ENCODE results near the gene CDK5RAP2.

Gene CDK5RAP2

GRCh38 chr9:120393386-120394057 lies 186.4 kb downstream of the CDK5RAP2 start:
- H3K27ac ChIP-seq (ENCODE audit: low read depth, low read length, severe bottlenecking): no peak overlapping the region
- peaks cover 71% of the 10 kb centered on the region for H3K36me3 ChIP-seq (ENCODE audit: control insufficient read depth, insufficient read depth, low read length)
- H3K9me3 ChIP-seq (ENCODE audit: control insufficient read depth, low read length): no peaks in the 10 kb centered on the region
- H3K4me1 ChIP-seq (ENCODE audit: control insufficient read depth, insufficient read depth, low read length, poor library complexity, severe bottlenecking): peaks cover 23% of the 10 kb centered on the region
- no peak overlapping the region for H3K4me3 ChIP-seq (ENCODE audit: extremely low read depth, insufficient read depth, low read length, poor library complexity, severe bottlenecking)
- WGBS, 2 experiments (ENCODE audit: insufficient coverage in 2 of 2): 82 to 86% methylated on average over 7 of the region's 7 CpGs

DNA sequence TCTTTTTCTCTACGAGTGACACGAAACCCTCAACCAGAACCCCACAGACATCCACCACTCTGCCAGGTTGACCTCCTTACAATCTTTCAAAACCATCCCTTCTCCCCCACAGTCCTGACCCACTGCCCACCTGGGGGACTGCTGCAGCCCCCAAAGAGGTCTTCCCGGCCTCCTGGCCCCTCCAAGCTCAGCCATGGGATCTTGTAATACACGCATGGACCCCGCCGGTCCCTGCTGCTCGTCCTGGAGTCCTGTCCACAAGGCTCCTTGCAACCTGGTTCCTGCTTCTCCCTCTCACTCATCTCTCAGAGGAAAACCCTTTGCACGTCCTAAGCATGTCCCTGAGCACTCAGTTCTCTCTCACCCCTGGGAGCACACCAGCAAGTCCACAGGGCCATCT lies 187.3 kb downstream of the CDK5RAP2 start:
- Histone ChIP-seq H3K4me3 (ENCODE audit: extremely low read depth, insufficient read depth, low read length, poor library complexity, severe bottlenecking) (no peak overlapping the region), H3K9me3 (ENCODE audit: control insufficient read depth, low read length) (no peaks in the 10 kb centered on the region), H3K27ac (ENCODE audit: low read depth, low read length, severe bottlenecking) (no peak overlapping the region), H3K36me3 (ENCODE audit: control insufficient read depth, insufficient read depth, low read length) (peaks cover 73% of the 10 kb centered on the region), H3K4me1 (ENCODE audit: control insufficient read depth, insufficient read depth, low read length, poor library complexity, severe bottlenecking) (peaks cover 23% of the 10 kb centered on the region)
- 92 to 98% methylated on average over 7 to 8 of the region's 8 CpGs for WGBS, 2 experiments (ENCODE audit: insufficient coverage in 2 of 2)

- 100% methylated on average over 5 of the region's 5 CpGs for WGBS, 2 experiments (ENCODE audit: insufficient coverage in 2 of 2)
- Histone ChIP-seq H3K27ac (ENCODE audit: low read depth, low read length, severe bottlenecking) (no peak overlapping the region), H3K4me3 (ENCODE audit: extremely low read depth, insufficient read depth, low read length, poor library complexity, severe bottlenecking) (no peak overlapping the region), H3K36me3 (ENCODE audit: control insufficient read depth, insufficient read depth, low read length) (peaks cover 72% of the 10 kb centered on the region), H3K9me3 (ENCODE audit: control insufficient read depth, low read length) (no peaks in the 10 kb centered on the region), H3K4me1 (ENCODE audit: control insufficient read depth, insufficient read depth, low read length, poor library complexity, severe bottlenecking) (peaks cover 23% of the 10 kb centered on the region)
Measured at GRCh38 chr9:120392245-120392644, 187.7 kb downstream of the CDK5RAP2 start.

GRCh38 chr9:120391691-120392090 lies 188.3 kb downstream of the CDK5RAP2 start:
- H3K4me1 ChIP-seq (ENCODE audit: control insufficient read depth, insufficient read depth, low read length, poor library complexity, severe bottlenecking): peaks cover 18% of the 10 kb centered on the region
- 93 to 100% methylated on average over 5 of the region's 5 CpGs for WGBS, 2 experiments (ENCODE audit: insufficient coverage in 2 of 2)
- no peak overlapping the region for H3K27ac ChIP-seq (ENCODE audit: low read depth, low read length, severe bottlenecking)
- no peak overlapping the region for H3K4me3 ChIP-seq (ENCODE audit: extremely low read depth, insufficient read depth, low read length, poor library complexity, severe bottlenecking)
- H3K9me3 ChIP-seq (ENCODE audit: control insufficient read depth, low read length): no peaks in the 10 kb centered on the region
- H3K36me3 ChIP-seq (ENCODE audit: control insufficient read depth, insufficient read depth, low read length): peaks cover 67% of the 10 kb centered on the region

DNA sequence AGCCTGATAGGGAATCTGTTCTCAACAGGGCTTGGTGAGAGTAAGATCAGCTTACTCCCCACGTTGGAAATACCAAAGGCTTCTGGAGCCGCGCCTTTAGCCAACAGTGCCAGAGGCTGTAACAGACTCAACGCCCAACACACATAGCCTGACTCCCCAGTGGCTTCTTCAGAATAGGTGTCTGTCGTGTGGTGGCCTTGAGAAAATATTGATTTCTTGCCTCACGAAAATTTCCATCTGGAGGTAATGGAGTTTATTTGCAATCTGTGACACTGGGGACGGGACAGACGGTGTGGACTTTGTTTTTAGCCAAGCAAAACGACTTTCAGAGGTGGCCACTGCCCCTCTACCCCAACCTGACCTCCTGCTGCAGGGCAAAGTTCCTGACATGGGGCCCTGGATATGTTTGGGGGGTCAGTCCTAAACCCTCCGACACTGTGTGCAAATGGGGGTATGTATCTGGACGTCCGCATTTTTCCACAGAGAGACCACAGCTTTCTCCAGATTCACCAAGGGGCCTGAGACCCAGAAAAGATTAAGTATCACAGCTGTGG lies 189.3 kb downstream of the CDK5RAP2 start:
- Histone ChIP-seq H3K27ac (ENCODE audit: low read depth, low read length, severe bottlenecking) (no peak overlapping the region), H3K4me1 (ENCODE audit: control insufficient read depth, insufficient read depth, low read length, poor library complexity, severe bottlenecking) (peaks cover 15% of the 10 kb centered on the region), H3K36me3 (ENCODE audit: control insufficient read depth, insufficient read depth, low read length) (peaks cover 62% of the 10 kb centered on the region), H3K4me3 (ENCODE audit: extremely low read depth, insufficient read depth, low read length, poor library complexity, severe bottlenecking) (no peak overlapping the region), H3K9me3 (ENCODE audit: control insufficient read depth, low read length) (no peaks in the 10 kb centered on the region)
- 91 to 98% methylated on average over 9 to 12 of the region's 12 CpGs for WGBS, 2 experiments (ENCODE audit: insufficient coverage in 2 of 2)

DNA sequence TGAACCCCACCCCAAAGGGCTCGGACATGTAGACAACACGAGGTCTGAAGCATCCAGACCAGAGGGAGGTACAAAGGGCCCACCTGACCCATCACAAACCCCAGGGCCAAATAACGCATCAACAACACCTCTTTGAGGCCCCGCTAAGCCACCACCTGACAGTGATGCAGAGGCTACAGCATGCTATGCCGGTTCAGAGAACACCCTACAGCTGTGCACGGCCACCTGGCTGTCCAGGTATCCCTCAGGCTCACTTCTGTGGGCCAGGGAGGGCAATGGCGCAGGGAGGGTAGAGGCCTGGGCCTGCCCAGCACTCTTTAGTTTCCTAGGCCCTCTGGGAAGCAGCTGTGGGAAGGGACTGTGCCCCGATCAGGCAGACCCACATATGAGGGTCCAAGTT lies 190.1 kb downstream of the CDK5RAP2 start:
- Histone ChIP-seq H3K4me3 (ENCODE audit: extremely low read depth, insufficient read depth, low read length, poor library complexity, severe bottlenecking) (no peak overlapping the region), H3K4me1 (ENCODE audit: control insufficient read depth, insufficient read depth, low read length, poor library complexity, severe bottlenecking) (peaks cover 15% of the 10 kb centered on the region), H3K36me3 (ENCODE audit: control insufficient read depth, insufficient read depth, low read length) (peaks cover 60% of the 10 kb centered on the region), H3K9me3 (ENCODE audit: control insufficient read depth, low read length) (no peaks in the 10 kb centered on the region), H3K27ac (ENCODE audit: low read depth, low read length, severe bottlenecking) (no peak overlapping the region)
- WGBS, 2 experiments (ENCODE audit: insufficient coverage in 2 of 2): 94 to 96% methylated on average over 7 to 8 of the region's 8 CpGs

DNA sequence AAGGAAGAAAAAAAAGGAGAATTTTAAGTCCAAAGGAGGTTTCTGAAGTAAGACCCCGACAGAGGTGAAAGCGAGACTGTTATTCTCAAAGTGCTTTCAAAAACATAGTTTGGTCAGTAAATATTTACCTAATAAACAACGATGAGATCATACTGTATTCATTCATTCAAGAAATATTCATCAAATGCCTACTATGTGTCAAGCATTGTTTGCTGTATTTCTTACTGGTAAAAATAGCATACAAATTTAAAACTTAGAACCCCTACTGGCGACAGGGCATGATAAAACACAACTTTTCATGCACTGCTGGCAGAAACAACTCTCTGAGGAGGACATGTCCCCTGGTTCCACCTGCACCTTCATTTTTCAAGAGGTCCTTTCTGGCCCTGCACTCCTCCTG lies 190.7 kb downstream of the CDK5RAP2 start:
- no peaks in the 10 kb centered on the region for H3K9me3 ChIP-seq (ENCODE audit: control insufficient read depth, low read length)
- WGBS, 2 experiments (ENCODE audit: insufficient coverage in 2 of 2): 89% methylated on average over 1 of the region's 4 CpGs; no CpG with 5 or more reads in 1 of the 2 experiments
- H3K27ac ChIP-seq (ENCODE audit: low read depth, low read length, severe bottlenecking): no peak overlapping the region
- H3K36me3 ChIP-seq (ENCODE audit: control insufficient read depth, insufficient read depth, low read length): peaks cover 54% of the 10 kb centered on the region
- no peak overlapping the region for H3K4me3 ChIP-seq (ENCODE audit: extremely low read depth, insufficient read depth, low read length, poor library complexity, severe bottlenecking)
- peaks cover 15% of the 10 kb centered on the region for H3K4me1 ChIP-seq (ENCODE audit: control insufficient read depth, insufficient read depth, low read length, poor library complexity, severe bottlenecking)

GRCh38 chr9:120388003-120388855 lies 191.7 kb downstream of the CDK5RAP2 start:
- WGBS, 2 experiments (ENCODE audit: insufficient coverage in 2 of 2): 93 to 97% methylated on average over 16 to 21 of the region's 24 CpGs
- Histone ChIP-seq H3K27ac (ENCODE audit: low read depth, low read length, severe bottlenecking) (peak overlapping the region; percentile 23), H3K4me1 (ENCODE audit: control insufficient read depth, insufficient read depth, low read length, poor library complexity, severe bottlenecking) (peaks cover 6% of the 10 kb centered on the region), H3K36me3 (ENCODE audit: control insufficient read depth, insufficient read depth, low read length) (peaks cover 44% of the 10 kb centered on the region), H3K9me3 (ENCODE audit: control insufficient read depth, low read length) (no peaks in the 10 kb centered on the region), H3K4me3 (ENCODE audit: extremely low read depth, insufficient read depth, low read length, poor library complexity, severe bottlenecking) (no peak overlapping the region)

DNA sequence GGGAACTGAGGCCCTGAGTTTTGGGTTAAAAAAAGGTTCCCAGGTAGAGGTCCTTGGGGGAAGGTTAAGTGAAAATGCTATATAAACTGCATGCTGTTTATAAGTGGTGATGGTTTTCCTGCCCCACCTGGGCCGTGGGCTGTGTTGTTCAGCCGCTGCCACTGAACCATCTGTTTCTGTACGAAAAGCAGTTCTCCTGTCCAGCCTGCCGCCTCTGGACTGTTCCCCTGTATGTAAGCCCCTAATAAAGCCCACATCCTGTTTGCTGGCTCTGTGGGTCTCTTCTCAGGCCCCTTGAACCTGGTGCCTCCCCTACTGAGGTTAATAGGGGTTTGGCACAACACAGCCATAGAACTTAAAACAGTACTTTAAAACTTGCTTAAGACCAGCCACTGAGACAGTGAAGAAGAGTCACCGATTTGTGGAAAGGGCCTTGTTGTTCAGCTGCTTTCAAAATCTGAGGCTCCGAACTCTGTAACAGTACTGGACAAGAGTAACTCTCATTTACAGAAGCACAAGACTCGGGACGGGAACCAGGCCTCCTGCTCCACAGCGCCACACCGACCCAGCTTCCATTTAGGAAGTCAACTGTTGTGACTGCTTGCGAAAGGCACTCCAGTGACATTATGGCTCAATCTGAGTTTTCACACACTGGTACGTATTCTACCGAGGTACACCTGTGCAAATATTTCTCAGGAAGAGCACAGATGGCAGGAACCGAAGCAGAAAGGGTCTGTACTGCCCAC lies 192.5 kb downstream of the CDK5RAP2 start:
- Histone ChIP-seq H3K4me3 (ENCODE audit: extremely low read depth, insufficient read depth, low read length, poor library complexity, severe bottlenecking) (no peak overlapping the region), H3K9me3 (ENCODE audit: control insufficient read depth, low read length) (no peaks in the 10 kb centered on the region), H3K4me1 (ENCODE audit: control insufficient read depth, insufficient read depth, low read length, poor library complexity, severe bottlenecking) (peaks cover 6% of the 10 kb centered on the region), H3K27ac (ENCODE audit: low read depth, low read length, severe bottlenecking) (peak overlapping the region; percentile 23), H3K36me3 (ENCODE audit: control insufficient read depth, insufficient read depth, low read length) (peaks cover 36% of the 10 kb centered on the region)
- WGBS, 2 experiments (ENCODE audit: insufficient coverage in 2 of 2): 90 to 93% methylated on average over 13 to 14 of the region's 14 CpGs

DNA sequence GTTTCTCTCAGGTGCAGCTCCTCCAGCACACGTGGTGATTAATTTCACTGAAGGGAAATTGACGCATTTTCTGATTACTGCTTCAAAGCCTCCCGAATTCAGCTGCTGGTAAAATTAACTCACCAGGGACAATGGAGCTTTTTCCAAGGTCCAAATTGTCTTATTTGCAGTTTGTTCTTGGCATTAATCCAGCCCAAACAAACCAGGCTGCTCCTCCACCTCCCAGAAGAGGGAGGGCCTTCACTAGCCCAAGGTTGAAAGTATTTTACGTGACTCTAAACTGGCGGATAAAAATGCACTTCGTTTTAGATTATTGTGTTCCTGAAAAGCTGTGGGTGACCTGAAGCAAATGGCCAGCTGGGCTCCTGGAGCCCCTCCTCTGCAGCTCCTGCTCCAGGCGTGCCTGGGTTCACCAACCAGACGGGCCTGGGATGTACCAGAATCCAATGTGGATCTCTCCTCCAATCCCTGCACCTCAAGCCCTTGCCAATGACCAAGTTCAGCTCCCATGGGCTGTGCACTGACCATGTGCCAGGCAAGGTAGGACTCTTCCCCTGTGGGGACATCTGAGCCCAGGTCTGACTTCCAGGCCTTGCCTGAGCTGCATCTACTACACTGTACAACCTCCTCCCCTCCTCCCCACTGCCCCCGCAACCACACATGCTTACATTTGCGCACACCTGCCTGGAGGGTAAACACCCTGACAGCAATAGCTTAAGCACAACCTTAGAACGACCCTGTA lies 193.4 kb downstream of the CDK5RAP2 start:
- 94 to 97% methylated on average over 11 of the region's 11 CpGs for WGBS, 2 experiments (ENCODE audit: insufficient coverage in 2 of 2)
- Histone ChIP-seq H3K27ac (ENCODE audit: low read depth, low read length, severe bottlenecking) (no peak overlapping the region), H3K4me1 (ENCODE audit: control insufficient read depth, insufficient read depth, low read length, poor library complexity, severe bottlenecking) (peaks cover 6% of the 10 kb centered on the region), H3K36me3 (ENCODE audit: control insufficient read depth, insufficient read depth, low read length) (peaks cover 28% of the 10 kb centered on the region), H3K9me3 (ENCODE audit: control insufficient read depth, low read length) (no peaks in the 10 kb centered on the region), H3K4me3 (ENCODE audit: extremely low read depth, insufficient read depth, low read length, poor library complexity, severe bottlenecking) (no peak overlapping the region)
